ENCODE results near the gene CAVIN1. TPM values are rescaled to one million over a fixed set of nuclear protein-coding genes. Genes with fewer than 3 reads are reported as not detected.
A peak's percentile ranks its signal among the peaks of the same experiment; 100 is the strongest.
"Not testable (repeated sequence)": the region's sequence is repeated elsewhere in the genome, so short reads cannot be mapped to it uniquely, and the experiment has no call there.

Gene CAVIN1
- total RNA-seq, 1 donor from 2014 or later = 336 TPM

GRCh38 chr17:42378959-42379594, 44.0 kb downstream of the CAVIN1 start:
- peak; percentile 48 for DNase-seq

- DNase-seq = no peak
These were observed 44.6 kb downstream of the CAVIN1 start for GRCh38 chr17:42378359-42378958.

GRCh38 chr17:42373896-42374295, 49.2 kb downstream of the CAVIN1 start:
- no peak for DNase-seq

GRCh38 chr17:42372142-42372541, 50.9 kb downstream of the CAVIN1 start:
- no peak for DNase-seq

- DNase-seq = not testable (repeated sequence)
These were observed 54.1 kb downstream of the CAVIN1 start for GRCh38 chr17:42368797-42369561.

GRCh38 chr17:42368310-42368709, 54.7 kb downstream of the CAVIN1 start:
- DNase-seq = not testable (repeated sequence)

GRCh38 chr17:42366176-42367023, 56.7 kb downstream of the CAVIN1 start:
- not testable (repeated sequence) for DNase-seq

GRCh38 chr17:42365136-42365535, 57.9 kb downstream of the CAVIN1 start:
- DNase-seq = no peak

- DNase-seq = no peak
These were observed 59.1 kb downstream of the CAVIN1 start for GRCh38 chr17:42363767-42364585.

GRCh38 chr17:42363231-42363630, 59.8 kb downstream of the CAVIN1 start:
- no peak for DNase-seq

- DNase-seq = peak; percentile 61
These were observed 60.7 kb downstream of the CAVIN1 start for GRCh38 chr17:42362245-42362961.

GRCh38 chr17:42361781-42362186, 61.3 kb downstream of the CAVIN1 start:
- DNase-seq = no peak

- not testable (repeated sequence) for DNase-seq
These were observed 62.7 kb downstream of the CAVIN1 start for GRCh38 chr17:42360388-42360787.

GRCh38 chr17:42359133-42359532, 63.9 kb downstream of the CAVIN1 start:
- no peak for DNase-seq

GRCh38 chr17:42358434-42358833, 64.6 kb downstream of the CAVIN1 start:
- DNase-seq = no peak

GRCh38 chr17:42354956-42355843, 67.9 kb downstream of the CAVIN1 start:
- DNase-seq = no peak
